ENCODE measurements around the gene SLC44A5. TPM values are rescaled to one million over a fixed set of nuclear protein-coding genes. Genes with fewer than 3 reads are reported as not detected.

The SLC44A5 gene
- total and polyA plus RNA-seq, 2 donors (not counting 1 experiment from before 2014, with no cell fraction given), result 2.8 to 4.2 TPM

DNA sequence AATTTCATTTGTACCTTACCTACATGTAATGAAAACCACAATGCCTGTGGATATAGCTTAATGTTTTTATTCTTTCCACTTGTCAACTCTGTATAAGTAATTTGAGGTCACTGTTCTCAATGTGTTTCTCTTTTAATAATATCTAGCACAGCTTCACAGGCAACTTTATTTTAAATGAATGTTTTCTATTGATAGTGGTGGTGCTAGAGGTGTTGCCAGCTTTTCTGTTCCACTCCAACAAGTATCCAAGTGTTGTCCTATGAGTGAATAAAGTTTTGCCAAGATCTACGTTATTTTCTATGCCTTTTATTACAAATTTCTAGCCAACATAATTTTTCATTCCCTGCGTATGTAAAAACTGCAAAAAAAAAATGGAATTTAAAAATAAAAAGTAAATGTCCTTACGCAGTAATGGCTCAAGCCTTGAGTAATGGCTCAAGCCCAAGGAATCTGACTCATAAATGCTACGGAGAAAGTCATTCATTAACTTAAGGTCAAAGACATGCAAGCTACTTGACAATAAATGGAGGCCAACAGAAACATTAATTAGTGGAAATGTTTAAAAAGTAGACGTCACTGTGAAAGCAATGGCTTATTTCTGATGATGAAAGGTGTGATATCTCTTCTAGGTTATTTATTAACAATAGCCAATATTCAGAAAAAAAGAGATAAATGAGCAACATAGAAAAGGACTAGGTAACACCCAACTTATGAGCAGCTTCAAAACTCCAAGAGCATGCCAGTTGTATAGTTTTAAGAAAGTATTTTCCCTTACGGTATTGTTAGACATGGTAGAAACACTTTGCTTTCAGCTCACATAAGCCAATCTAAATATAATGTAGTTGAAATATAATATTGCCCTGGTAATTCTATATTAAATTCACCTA, 71.4 kb downstream of the SLC44A5 start:
- Mint-ChIP-seq H3K9me3 (ENCODE audit: insufficient read depth) (no peaks in the 10 kb centered on the region), H3K4me3 (no peak overlapping the region), H3K27ac (no peak overlapping the region), H3K27me3 (no peaks in the 10 kb centered on the region), H3K4me1 (no peaks in the 10 kb centered on the region)
- no peak for ATAC-seq (ENCODE audit: low read depth)
- H3K4me3 ChIP-seq (ENCODE audit: control extremely low read depth in 1 of 5, extremely low read depth in 1 of 5, insufficient read depth in 1 of 5, low read depth in 2 of 5, low read length in 4 of 5), result no peak overlapping the region
- no peak overlapping the region for H3K9ac ChIP-seq (ENCODE audit: low read length)
- H3K4me1 ChIP-seq (ENCODE audit: control insufficient read depth in 2 of 2, insufficient read depth in 2 of 2, low read length in 2 of 2), result no peaks in the 10 kb centered on the region
- intact Hi-C loops (cut with micrococcal nuclease), result no loop called here
- no peaks in the 10 kb centered on the region for H3K27me3 ChIP-seq (replicated peaks in 1 of 4; ENCODE audit: control extremely low read depth in 1 of 4, control insufficient read depth in 3 of 4, insufficient read depth in 4 of 4, low read length in 3 of 4)
- POLR2A ChIA-PET, result no interaction called here
- DNase-seq, result no peak
- no peak for TF ChIP-seq EZH2 (IDR thresholded peaks at IDR 0.05; ENCODE audit: borderline replicate concordance, insufficient read depth, low read depth, low read length, poor library complexity, severe bottlenecking)
- TF ChIP-seq, protein P1, sequence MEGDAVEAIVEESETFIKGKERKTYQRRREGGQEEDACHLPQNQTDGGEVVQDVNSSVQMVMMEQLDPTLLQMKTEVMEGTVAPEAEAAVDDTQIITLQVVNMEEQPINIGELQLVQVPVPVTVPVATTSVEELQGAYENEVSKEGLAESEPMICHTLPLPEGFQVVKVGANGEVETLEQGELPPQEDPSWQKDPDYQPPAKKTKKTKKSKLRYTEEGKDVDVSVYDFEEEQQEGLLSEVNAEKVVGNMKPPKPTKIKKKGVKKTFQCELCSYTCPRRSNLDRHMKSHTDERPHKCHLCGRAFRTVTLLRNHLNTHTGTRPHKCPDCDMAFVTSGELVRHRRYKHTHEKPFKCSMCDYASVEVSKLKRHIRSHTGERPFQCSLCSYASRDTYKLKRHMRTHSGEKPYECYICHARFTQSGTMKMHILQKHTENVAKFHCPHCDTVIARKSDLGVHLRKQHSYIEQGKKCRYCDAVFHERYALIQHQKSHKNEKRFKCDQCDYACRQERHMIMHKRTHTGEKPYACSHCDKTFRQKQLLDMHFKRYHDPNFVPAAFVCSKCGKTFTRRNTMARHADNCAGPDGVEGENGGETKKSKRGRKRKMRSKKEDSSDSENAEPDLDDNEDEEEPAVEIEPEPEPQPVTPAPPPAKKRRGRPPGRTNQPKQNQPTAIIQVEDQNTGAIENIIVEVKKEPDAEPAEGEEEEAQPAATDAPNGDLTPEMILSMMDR (IDR thresholded peaks at IDR 0.05), result no peak
- no peaks in the 10 kb centered on the region for H3K79me2 ChIP-seq (ENCODE audit: control insufficient read depth, insufficient read depth, low read length)
- CTCF ChIA-PET, result interaction anchor here (0.6 kb wide), 1 partner anchor 273 kb away, joined by 3 read pairs; no protein-coding TSS in a partner anchor
- no peaks in the 10 kb centered on the region for H4K20me1 ChIP-seq (ENCODE audit: control insufficient read depth, insufficient read depth, low read length, poor library complexity, severe bottlenecking)
- H3K27ac ChIP-seq (ENCODE audit: low read length in 2 of 2), result no peak overlapping the region
- H3K4me2 ChIP-seq (replicated peaks; ENCODE audit: low read depth, low read length, poor library complexity, severe bottlenecking), result no peak overlapping the region
- H3K9me3 ChIP-seq (ENCODE audit: control extremely low read depth in 1 of 3, control insufficient read depth in 2 of 3, insufficient read depth in 1 of 3, low read length in 2 of 3), result no peaks in the 10 kb centered on the region
- 72% methylated on average over 2 of the region's 6 CpGs for WGBS (ENCODE audit: insufficient coverage)
- no peaks in the 10 kb centered on the region for H3K36me3 ChIP-seq (replicated peaks in 1 of 2; ENCODE audit: control extremely low read depth in 1 of 2, control insufficient read depth in 1 of 2, extremely low read depth in 1 of 2, insufficient read depth in 2 of 2, low read length in 1 of 2)
- no peak overlapping the region for H2AFZ ChIP-seq (ENCODE audit: insufficient read depth, low read depth, low read length, poor library complexity, severe bottlenecking)

DNA sequence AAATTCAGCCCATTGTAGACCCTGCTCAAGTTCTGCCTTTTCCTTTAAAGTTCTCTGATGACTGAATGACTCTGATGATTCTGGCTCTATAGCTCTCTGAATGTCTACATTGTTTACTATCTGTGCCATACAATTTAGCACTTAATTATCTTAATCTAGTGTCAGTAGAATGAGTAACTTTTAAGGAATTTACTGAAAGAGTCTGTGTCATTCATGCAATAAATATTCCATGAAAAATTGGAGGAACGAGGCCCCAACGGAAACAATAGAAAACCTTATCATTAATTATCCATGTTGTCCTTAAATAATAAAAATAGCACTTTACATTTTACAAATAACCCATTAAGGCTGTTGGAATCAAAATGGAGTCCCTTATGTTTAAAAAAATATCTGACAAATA, 77.8 kb downstream of the SLC44A5 start:
- intact Hi-C loops (cut with micrococcal nuclease), result no loop called here
- Histone ChIP-seq H3K79me2 (ENCODE audit: control insufficient read depth, insufficient read depth, low read length) (no peaks in the 10 kb centered on the region), H2AFZ (ENCODE audit: insufficient read depth, low read depth, low read length, poor library complexity, severe bottlenecking) (no peak overlapping the region), H3K4me2 (replicated peaks; ENCODE audit: low read depth, low read length, poor library complexity, severe bottlenecking) (no peak overlapping the region), H4K20me1 (ENCODE audit: control insufficient read depth, insufficient read depth, low read length, poor library complexity, severe bottlenecking) (no peaks in the 10 kb centered on the region), H3K4me3 (ENCODE audit: control extremely low read depth in 1 of 5, extremely low read depth in 1 of 5, insufficient read depth in 1 of 5, low read depth in 2 of 5, low read length in 4 of 5) (no peak overlapping the region), H3K36me3 (replicated peaks in 1 of 2; ENCODE audit: control extremely low read depth in 1 of 2, control insufficient read depth in 1 of 2, extremely low read depth in 1 of 2, insufficient read depth in 2 of 2, low read length in 1 of 2) (no peaks in the 10 kb centered on the region), H3K27me3 (replicated peaks in 1 of 4; ENCODE audit: control extremely low read depth in 1 of 4, control insufficient read depth in 3 of 4, insufficient read depth in 4 of 4, low read length in 3 of 4) (no peaks in the 10 kb centered on the region), H3K9ac (ENCODE audit: low read length) (no peak overlapping the region), H3K9me3 (ENCODE audit: control extremely low read depth in 1 of 3, control insufficient read depth in 2 of 3, insufficient read depth in 1 of 3, low read length in 2 of 3) (no peaks in the 10 kb centered on the region), H3K27ac (ENCODE audit: low read length in 2 of 2) (no peak overlapping the region), H3K4me1 (ENCODE audit: control insufficient read depth in 2 of 2, insufficient read depth in 2 of 2, low read length in 2 of 2) (no peaks in the 10 kb centered on the region)
- ATAC-seq (ENCODE audit: low read depth) (no peak), DNase-seq (no peak)
- Mint-ChIP-seq H3K27me3 (no peaks in the 10 kb centered on the region), H3K4me3 (no peak overlapping the region), H3K27ac (no peak overlapping the region), H3K9me3 (ENCODE audit: insufficient read depth) (no peaks in the 10 kb centered on the region), H3K4me1 (no peaks in the 10 kb centered on the region)
- ChIA-PET POLR2A (no interaction called here), CTCF (interaction anchor here (1.1 kb wide), 1 partner anchor 10 kb away, joined by 3 read pairs; no protein-coding TSS in a partner anchor)
- TF ChIP-seq EZH2 (IDR thresholded peaks at IDR 0.05; ENCODE audit: borderline replicate concordance, insufficient read depth, low read depth, low read length, poor library complexity, severe bottlenecking), result no peak
- TF ChIP-seq, protein P1 (IDR thresholded peaks at IDR 0.05), result no peak
- no CpG with 5 or more reads among the region's 2 CpGs for WGBS (ENCODE audit: insufficient coverage)
